HUES48 (cell line): ENCODE measurements around the gene PHIP.

Source experiments
- H3K27ac ChIP-seq: one replicate; pipeline ENCODE4 v1.7.0; 2013; ENCODE audit warnings: low read depth, low read length, inconsistent platforms
- H3K27me3 ChIP-seq: 2 replicates; pipeline ENCODE4 v1.6.1; 2013; ENCODE audit warnings: mild to moderate bottlenecking, low read length; ENCODE audit not compliant: control insufficient read depth, insufficient read depth
- H3K36me3 ChIP-seq: 2 replicates; pipeline ENCODE4 v1.6.1; 2013; ENCODE audit warnings: low read length; ENCODE audit not compliant: control insufficient read depth, insufficient read depth
- H3K4me1 ChIP-seq: 2 replicates; pipeline ENCODE4 v1.6.1; 2013; ENCODE audit warnings: mild to moderate bottlenecking, low read length; ENCODE audit not compliant: control insufficient read depth, insufficient read depth
- H3K4me3 ChIP-seq: 2 replicates; pipeline ENCODE4 v1.5.1; 2013; ENCODE audit warnings: mild to moderate bottlenecking, low read depth, low read length
- H3K9ac ChIP-seq: 2 replicates; pipeline ENCODE4 v1.6.1; 2013; ENCODE audit warnings: mild to moderate bottlenecking, low read depth, low read length, moderate library complexity
- H3K9me3 ChIP-seq: 2 replicates; pipeline ENCODE4 v1.6.1; 2013; ENCODE audit warnings: low read length; ENCODE audit not compliant: control insufficient read depth, insufficient read depth

PHIP gene

DNA sequence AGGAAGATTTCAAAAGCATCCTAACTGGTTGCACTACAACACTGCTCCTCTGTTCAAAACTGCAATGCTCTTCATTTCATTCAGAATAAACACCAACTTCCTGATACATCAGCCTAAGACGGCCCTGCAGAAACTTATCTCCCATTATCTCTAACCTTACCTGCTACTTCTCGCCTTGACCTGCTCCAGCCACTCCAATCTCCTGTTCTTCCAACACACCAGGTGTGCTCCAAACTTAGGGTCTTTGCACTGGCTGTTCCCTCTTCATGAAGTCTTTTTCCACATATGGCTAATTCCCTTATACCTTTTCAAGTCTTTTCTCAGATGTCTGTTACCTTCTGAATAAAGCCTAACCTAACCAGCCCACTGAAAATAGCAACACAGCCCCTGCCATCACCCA lies 32.1 kb downstream of the PHIP start:
- Histone ChIP-seq H3K36me3 (peaks cover 79% of the 10 kb centered on the region), H3K27me3 (no peaks in the 10 kb centered on the region), H3K9me3 (no peaks in the 10 kb centered on the region), H3K4me1 (peaks cover 24% of the 10 kb centered on the region), H3K27ac (no peak overlapping the region), H3K4me3 (no peak overlapping the region), H3K9ac (no peak overlapping the region)

DNA sequence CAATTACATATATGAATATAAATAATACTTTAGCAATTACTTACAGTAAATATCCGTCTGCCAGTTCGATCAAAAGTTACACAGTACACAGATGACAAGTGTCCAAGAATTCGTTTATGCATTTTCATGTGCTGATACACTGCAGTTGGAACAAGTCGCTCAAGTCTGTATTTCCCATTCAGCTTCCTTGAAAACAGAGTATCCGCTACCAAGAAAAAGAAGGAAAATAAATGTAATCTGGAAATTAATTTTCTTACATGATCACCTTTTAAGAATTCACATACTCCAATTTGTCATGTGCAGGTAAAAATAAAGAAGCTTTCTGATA lies 35.3 kb downstream of the PHIP start:
- H3K9me3 ChIP-seq, result no peaks in the 10 kb centered on the region
- H3K27ac ChIP-seq, result no peak overlapping the region
- H3K4me3 ChIP-seq, result no peak overlapping the region
- H3K9ac ChIP-seq, result no peak overlapping the region
- peaks cover 12% of the 10 kb centered on the region for H3K4me1 ChIP-seq
- peaks cover 85% of the 10 kb centered on the region for H3K36me3 ChIP-seq
- no peaks in the 10 kb centered on the region for H3K27me3 ChIP-seq

DNA sequence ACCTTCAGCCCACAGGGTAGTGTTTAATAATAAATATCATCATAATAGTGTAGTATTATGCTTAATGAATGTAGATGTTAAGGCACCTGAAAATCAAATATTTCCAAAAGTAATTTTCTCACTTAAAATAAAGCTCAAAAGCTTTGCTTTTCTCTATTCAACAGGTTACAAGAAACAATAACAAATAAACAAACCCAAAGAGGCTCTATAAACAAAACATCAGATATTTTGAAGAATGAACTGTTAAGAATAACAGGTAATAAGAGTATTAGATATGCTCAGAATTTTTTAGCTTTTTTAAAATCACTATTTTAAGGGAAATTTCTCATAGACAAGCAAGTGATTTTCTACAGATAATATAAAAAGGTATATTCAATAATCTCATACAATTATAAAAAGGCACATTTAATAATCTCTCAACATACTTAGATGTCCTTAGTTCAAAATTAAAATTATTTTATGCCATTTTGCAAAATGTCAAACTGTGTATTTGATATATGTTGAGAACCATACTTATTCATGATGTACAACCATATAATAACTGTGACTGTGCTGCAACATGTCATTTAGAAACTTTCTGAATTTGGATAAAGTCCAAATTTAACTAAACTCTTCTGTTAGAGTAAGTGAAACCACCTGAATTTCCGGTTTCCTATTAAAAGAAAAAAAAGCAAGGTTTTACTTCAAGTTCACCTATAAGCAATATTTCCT lies 35.8 kb downstream of the PHIP start:
- Histone ChIP-seq H3K36me3 (peaks cover 90% of the 10 kb centered on the region), H3K27ac (no peak overlapping the region)

DNA sequence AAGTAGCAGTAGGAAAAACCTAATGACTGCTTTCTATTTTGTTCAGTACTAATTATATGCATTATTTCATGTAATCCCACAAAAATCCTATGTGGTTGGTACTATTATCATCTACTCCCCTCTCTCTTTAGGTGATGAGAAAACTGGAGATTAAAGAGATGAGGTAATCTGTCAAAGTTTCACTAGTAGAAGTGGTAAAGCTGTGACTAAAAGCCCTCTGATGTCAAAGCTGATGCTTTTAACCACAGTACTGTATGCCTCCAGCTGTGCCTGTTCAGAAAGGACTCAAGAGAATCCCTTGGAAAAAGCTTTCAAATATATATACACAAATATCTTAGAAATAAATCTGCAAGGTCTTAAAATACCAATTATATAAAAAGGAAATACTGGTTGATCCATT lies 38.0 kb downstream of the PHIP start:
- Histone ChIP-seq H3K36me3 (peaks cover 88% of the 10 kb centered on the region), H3K27ac (no peak overlapping the region), H3K4me3 (no peak overlapping the region), H3K9ac (no peak overlapping the region), H3K9me3 (no peaks in the 10 kb centered on the region), H3K27me3 (no peaks in the 10 kb centered on the region), H3K4me1 (no peaks in the 10 kb centered on the region)

More for the DNA sequence above, 35.8 kb downstream of the PHIP start:
- H3K4me3 ChIP-seq, result no peak overlapping the region
- H3K9ac ChIP-seq, result no peak overlapping the region
- H3K27me3 ChIP-seq, result no peaks in the 10 kb centered on the region
- H3K9me3 ChIP-seq, result no peaks in the 10 kb centered on the region
- H3K4me1 ChIP-seq, result peaks cover 7% of the 10 kb centered on the region

DNA sequence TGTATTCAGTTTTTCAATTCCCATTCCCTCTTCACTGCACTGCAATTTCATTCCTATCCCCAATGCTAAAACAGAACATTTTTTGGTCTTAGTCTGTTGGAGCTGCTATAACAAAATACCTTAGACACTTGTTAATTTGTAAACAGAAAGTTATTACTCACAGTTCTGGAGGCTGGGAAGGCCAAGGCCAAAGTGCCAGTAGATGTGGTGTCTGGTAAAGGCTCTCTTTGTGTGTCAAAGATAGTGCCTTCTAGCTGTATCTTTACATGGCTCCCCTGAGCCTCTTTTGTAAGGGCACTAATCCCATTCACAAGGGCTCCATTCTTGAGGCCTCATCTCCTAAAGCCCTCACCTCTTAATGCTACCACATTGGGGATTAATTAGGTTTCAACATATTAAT lies 40.0 kb downstream of the PHIP start:
- no peaks in the 10 kb centered on the region for H3K4me1 ChIP-seq
- no peaks in the 10 kb centered on the region for H3K9me3 ChIP-seq
- H3K9ac ChIP-seq, result no peak overlapping the region
- no peak overlapping the region for H3K4me3 ChIP-seq
- no peak overlapping the region for H3K27ac ChIP-seq
- no peaks in the 10 kb centered on the region for H3K27me3 ChIP-seq
- peaks cover 75% of the 10 kb centered on the region for H3K36me3 ChIP-seq

DNA sequence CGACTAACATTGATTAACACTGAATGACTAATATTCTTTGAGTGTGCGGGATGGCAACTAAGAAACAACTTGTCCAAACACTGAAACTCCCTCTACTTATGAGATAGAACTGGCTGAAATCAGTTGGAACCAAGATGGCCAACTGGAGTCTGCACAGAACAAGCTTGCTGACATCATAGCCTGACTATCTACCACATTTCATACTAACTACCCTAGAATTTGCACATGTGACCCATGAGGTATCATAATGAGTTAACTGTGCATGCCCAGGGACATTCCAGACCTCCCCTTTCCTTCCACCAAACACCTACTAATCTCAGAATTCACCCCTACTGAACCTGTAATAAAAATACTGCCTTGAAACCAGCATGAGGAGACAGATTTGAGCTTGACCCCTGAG lies 43.2 kb downstream of the PHIP start:
- H3K4me3 ChIP-seq, result no peak overlapping the region
- H3K27ac ChIP-seq, result no peak overlapping the region
- H3K9me3 ChIP-seq, result no peaks in the 10 kb centered on the region
- no peaks in the 10 kb centered on the region; the same call in 1 of the 2 replicates for H3K4me1 ChIP-seq
- H3K36me3 ChIP-seq, result peaks cover 63% of the 10 kb centered on the region
- H3K9ac ChIP-seq, result no peak overlapping the region
- H3K27me3 ChIP-seq, result no peaks in the 10 kb centered on the region

DNA sequence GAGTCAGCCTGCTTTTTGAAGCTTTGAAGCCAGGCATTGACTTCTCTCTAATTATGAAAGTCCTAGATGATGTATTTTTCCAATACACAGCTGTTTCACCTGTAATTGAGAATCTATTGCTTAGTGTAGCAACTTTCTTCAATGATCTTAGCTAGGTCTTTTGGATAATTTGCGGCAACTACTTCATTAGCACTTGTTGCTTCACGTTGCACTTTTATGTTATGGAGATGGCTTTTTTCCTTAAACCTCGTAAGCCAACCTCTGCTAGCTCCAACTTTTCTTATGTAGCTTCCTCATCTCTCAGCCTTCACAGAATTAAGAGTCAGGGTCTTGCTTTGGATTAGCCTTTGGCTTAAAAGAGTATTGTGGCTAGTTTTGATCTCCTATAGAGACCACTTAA lies 44.8 kb downstream of the PHIP start:
- Histone ChIP-seq H3K4me1 (no peaks in the 10 kb centered on the region; the same call in 1 of the 2 replicates), H3K27ac (no peak overlapping the region), H3K9ac (no peak overlapping the region), H3K36me3 (peaks cover 62% of the 10 kb centered on the region), H3K4me3 (no peak overlapping the region), H3K27me3 (no peaks in the 10 kb centered on the region), H3K9me3 (no peaks in the 10 kb centered on the region)

DNA sequence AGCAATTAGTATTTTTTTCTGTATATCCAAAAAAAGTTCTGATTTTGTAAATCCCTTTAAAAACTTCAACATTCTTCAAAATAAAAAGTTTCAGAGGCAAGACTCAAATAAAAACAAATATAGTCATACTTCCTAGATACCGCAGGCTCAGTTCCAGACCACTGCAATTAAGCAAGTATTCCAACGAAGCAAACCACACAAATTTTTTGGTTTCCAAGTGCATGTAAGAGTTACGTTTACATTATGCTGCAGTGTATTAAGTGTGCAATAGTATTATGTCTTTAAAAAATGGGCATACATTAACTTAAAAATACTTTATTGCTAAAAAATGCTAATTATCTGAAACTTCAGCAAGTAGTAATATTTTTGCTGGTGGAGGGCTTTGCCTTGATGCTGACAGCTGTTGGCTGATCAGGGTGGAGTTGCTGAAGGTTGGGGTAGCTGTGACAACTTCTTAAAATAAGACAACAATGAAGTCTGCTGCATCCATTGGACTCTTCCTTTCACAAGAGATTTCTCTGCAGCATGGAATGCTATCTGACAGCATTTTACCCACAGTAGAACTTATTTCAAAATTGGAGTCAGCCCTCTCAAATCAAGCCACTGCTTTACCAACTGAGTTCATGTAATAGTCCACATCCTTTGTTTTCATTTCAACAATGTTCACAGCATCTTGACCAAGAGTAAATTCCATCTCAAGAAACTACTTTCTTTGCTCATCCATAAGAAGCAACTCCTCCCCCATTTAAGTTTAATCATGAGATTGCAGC lies 46.0 kb downstream of the PHIP start:
- H3K27ac ChIP-seq, result no peak overlapping the region
- H3K36me3 ChIP-seq, result peaks cover 61% of the 10 kb centered on the region
- H3K27me3 ChIP-seq, result no peaks in the 10 kb centered on the region
- H3K9me3 ChIP-seq, result no peaks in the 10 kb centered on the region
- no peaks in the 10 kb centered on the region; the same call in 1 of the 2 replicates for H3K4me1 ChIP-seq
- H3K9ac ChIP-seq, result no peak overlapping the region
- H3K4me3 ChIP-seq, result no peak overlapping the region

DNA sequence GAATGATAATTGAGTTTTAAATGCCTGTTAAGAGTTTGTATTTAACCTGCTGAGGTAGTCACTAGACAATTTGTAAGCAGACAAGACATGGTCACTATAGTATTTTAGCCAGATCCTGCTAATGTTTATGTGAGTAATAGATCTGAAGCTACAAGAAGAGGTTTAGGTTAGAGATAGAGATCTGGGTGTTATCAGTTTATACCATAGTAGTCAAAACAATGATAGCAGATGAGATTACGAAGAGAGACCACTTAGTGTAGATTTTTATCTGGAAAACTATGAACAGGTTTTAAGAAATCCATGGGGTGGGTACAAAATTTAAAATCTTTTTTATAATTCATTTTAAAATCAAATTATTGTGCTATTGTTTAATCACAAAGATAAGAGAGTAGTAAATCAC lies 47.5 kb downstream of the PHIP start:
- H3K27ac ChIP-seq, result no peak overlapping the region
- H3K9me3 ChIP-seq, result no peaks in the 10 kb centered on the region
- no peaks in the 10 kb centered on the region for H3K27me3 ChIP-seq
- H3K9ac ChIP-seq, result no peak overlapping the region
- H3K4me3 ChIP-seq, result no peak overlapping the region
- H3K4me1 ChIP-seq, result no peaks in the 10 kb centered on the region; the same call in 1 of the 2 replicates
- peaks cover 56% of the 10 kb centered on the region for H3K36me3 ChIP-seq

DNA sequence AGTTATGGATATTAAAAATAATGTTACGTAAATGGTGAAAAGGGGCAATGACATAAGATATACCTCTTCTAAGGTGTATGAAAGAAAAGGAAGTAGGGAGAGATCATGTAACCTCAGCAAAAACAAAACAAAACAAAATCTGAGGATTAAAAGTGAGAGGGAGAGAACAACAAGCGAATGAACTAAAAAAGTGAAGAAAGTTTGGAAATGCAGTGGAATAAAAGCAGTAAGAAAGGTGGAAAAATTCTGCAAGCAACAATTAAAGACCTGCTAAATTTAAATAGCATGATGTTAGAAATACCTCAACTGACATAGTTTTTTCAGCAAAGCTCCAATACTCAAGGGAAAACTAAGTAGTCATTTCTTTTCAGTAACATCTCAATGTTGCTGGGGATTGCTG lies 48.0 kb downstream of the PHIP start:
- H3K27ac ChIP-seq, result no peak overlapping the region
- H3K9me3 ChIP-seq, result no peaks in the 10 kb centered on the region
- H3K36me3 ChIP-seq, result peaks cover 61% of the 10 kb centered on the region
- H3K9ac ChIP-seq, result no peak overlapping the region
- no peaks in the 10 kb centered on the region; the same call in 1 of the 2 replicates for H3K4me1 ChIP-seq
- H3K4me3 ChIP-seq, result no peak overlapping the region
- no peaks in the 10 kb centered on the region for H3K27me3 ChIP-seq

DNA sequence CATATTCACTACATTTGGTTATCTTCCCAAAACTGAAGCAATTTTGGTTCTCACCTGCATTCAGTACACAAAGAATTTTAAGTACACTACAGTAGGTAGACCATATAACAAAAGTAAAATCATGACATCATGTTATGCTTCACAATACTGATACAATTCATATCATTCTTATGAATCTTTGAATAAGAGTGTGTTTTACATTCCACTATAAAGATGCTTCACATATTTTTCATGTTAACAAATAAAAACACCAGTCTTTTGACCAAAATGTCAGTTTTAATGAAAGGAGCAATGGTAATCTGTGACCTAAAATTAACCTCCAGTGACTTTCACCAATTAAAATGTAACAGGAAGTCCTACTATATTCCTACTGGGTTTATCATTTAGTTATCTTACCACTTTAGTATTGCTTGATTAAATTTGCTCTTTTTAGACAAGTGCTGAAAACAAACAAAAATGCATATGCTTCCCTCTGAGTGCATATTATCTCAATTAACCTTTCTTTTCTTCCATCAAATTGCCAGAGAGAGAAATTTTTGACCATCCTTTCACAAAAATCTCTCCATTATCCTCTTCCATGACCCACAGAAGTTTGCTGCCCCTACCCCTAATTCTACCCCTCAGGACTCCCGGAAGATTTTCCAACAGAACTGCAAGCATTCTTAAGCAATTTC lies 49.3 kb downstream of the PHIP start:
- Histone ChIP-seq H3K9me3 (no peaks in the 10 kb centered on the region), H3K9ac (no peak overlapping the region), H3K4me1 (no peaks in the 10 kb centered on the region; the same call in 1 of the 2 replicates), H3K27me3 (no peaks in the 10 kb centered on the region), H3K36me3 (peaks cover 67% of the 10 kb centered on the region), H3K4me3 (no peak overlapping the region), H3K27ac (no peak overlapping the region)
